ENCODE results near the gene LDLRAP1. TPM values are rescaled to one million over a fixed set of nuclear protein-coding genes. Genes with fewer than 3 reads are reported as not detected.

The LDLRAP1 gene
- total RNA-seq, 1 donor from 2014 or later: 8.0 TPM

DNA sequence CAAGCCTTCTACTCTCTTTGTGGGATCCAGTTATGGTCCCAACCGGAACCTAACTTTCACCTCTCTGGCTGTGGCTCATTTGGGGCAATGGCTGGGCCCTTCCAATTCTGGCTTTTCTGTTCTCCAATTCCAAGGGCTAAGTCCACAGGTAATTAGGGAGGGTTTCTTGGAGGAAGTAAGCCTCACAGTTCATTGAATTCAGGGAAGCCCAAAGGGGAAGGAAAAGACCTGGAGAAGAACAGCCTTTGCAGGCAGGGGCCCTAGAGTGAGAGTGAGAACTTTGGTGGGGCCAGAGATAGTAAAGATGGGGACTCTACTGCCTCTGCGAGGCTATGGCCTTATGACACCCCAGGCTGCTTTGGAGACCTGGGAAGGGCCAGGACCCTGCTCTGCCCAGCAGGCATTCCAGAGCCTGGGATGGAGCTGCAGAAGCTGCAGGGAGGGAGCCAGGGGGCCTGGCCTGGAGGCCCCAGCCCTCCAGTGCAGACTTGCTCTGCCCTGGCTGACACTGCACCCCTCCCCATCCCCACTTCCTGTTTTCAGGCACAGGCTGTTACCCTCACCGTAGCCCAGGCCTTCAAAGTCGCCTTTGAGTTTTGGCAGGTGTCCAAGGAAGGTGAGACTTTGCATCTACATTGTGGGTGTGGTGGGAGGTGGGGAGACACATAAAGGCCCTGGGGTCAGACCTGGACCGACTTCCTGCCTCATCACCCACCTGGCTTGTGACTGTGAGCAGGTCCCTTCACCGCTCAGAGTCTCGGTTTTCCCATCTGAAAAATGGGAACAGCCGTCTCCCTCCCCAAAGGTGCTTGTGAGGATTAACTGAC is 18.9 kb downstream of the LDLRAP1 start:
- Histone ChIP-seq H3K4me1 (ENCODE audit: insufficient read depth, low read length) (peaks cover 27% of the 10 kb centered on the region), H3K4me2 (ENCODE audit: low read length) (no peak overlapping the region), H3K36me3 (ENCODE audit: insufficient read depth, low read length) (no peaks in the 10 kb centered on the region), H4K20me1 (ENCODE audit: insufficient read depth, low read length) (peaks cover 4% of the 10 kb centered on the region), H3K9ac (ENCODE audit: low read length) (no peak overlapping the region), H3K27me3 (ENCODE audit: insufficient read depth, low read length) (no peaks in the 10 kb centered on the region), H3K79me2 (ENCODE audit: insufficient read depth, low read length) (no peaks in the 10 kb centered on the region), H3K4me3 (ENCODE audit: insufficient read depth, low read depth, low read length) (no peak overlapping the region), H3K9me3 (ENCODE audit: insufficient read depth, low read depth, low read length) (no peaks in the 10 kb centered on the region), H3K27ac (ENCODE audit: low read depth, low read length) (no peak overlapping the region), H2AFZ (ENCODE audit: low read depth, low read length) (no peak overlapping the region)
- Mint-ChIP-seq H3K27me3 (ENCODE audit: low read depth, unreplicated experiment) (peaks cover 5% of the 10 kb centered on the region), H3K4me1 (ENCODE audit: low read depth, unreplicated experiment) (peaks cover 23% of the 10 kb centered on the region), H3K27ac (ENCODE audit: unreplicated experiment) (no peak overlapping the region), H3K9me3 (ENCODE audit: unreplicated experiment) (peaks cover 2% of the 10 kb centered on the region), H3K4me3 (ENCODE audit: unreplicated experiment) (no peak overlapping the region), H3K36me3 (ENCODE audit: low read depth, unreplicated experiment) (peaks cover 14% of the 10 kb centered on the region)
- FAIRE-seq (no peak), DNase-seq (ENCODE audit: low read depth) (no peak)
- TF ChIP-seq, protein P1, sequence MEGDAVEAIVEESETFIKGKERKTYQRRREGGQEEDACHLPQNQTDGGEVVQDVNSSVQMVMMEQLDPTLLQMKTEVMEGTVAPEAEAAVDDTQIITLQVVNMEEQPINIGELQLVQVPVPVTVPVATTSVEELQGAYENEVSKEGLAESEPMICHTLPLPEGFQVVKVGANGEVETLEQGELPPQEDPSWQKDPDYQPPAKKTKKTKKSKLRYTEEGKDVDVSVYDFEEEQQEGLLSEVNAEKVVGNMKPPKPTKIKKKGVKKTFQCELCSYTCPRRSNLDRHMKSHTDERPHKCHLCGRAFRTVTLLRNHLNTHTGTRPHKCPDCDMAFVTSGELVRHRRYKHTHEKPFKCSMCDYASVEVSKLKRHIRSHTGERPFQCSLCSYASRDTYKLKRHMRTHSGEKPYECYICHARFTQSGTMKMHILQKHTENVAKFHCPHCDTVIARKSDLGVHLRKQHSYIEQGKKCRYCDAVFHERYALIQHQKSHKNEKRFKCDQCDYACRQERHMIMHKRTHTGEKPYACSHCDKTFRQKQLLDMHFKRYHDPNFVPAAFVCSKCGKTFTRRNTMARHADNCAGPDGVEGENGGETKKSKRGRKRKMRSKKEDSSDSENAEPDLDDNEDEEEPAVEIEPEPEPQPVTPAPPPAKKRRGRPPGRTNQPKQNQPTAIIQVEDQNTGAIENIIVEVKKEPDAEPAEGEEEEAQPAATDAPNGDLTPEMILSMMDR (IDR thresholded peaks at IDR 0.05; ENCODE audit: insufficient read depth, low read depth, low read length): no peak
- TF ChIP-seq EZH2 (IDR thresholded peaks at IDR 0.05; ENCODE audit: insufficient read depth, low read length): no peak

DNA sequence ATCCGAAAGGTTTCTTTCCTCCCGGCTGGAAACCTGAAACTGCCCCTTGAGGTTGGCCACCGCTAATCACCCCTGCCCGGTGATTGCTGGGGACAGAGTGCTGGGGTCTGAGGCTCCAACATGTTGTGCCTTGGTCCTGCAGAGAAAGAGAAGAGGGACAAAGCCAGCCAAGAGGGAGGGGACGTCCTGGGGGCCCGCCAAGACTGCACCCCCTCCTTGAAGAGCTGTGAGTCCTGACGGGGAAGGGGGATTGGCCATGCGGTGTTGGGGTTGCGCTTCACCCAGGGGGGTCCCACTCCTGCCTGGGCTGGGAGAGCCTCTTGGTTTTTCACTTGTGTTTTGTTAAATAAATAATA is 19.5 kb downstream of the LDLRAP1 start:
- no peaks in the 10 kb centered on the region for H3K36me3 ChIP-seq (ENCODE audit: insufficient read depth, low read length)
- no peak overlapping the region for H3K4me2 ChIP-seq (ENCODE audit: low read length)
- Mint-ChIP-seq H3K4me1 (ENCODE audit: low read depth, unreplicated experiment) (peaks cover 28% of the 10 kb centered on the region), H3K9me3 (ENCODE audit: unreplicated experiment) (peaks cover 2% of the 10 kb centered on the region), H3K27ac (ENCODE audit: unreplicated experiment) (no peak overlapping the region), H3K4me3 (ENCODE audit: unreplicated experiment) (no peak overlapping the region), H3K36me3 (ENCODE audit: low read depth, unreplicated experiment) (peaks cover 14% of the 10 kb centered on the region), H3K27me3 (ENCODE audit: low read depth, unreplicated experiment) (peaks cover 5% of the 10 kb centered on the region)
- peaks cover 33% of the 10 kb centered on the region for H3K4me1 ChIP-seq (ENCODE audit: insufficient read depth, low read length)
- DNase-seq (ENCODE audit: low read depth) (no peak), FAIRE-seq (no peak)
- H3K4me3 ChIP-seq (ENCODE audit: insufficient read depth, low read depth, low read length): no peak overlapping the region
- no peaks in the 10 kb centered on the region for H3K9me3 ChIP-seq (ENCODE audit: insufficient read depth, low read depth, low read length)
- H3K9ac ChIP-seq (ENCODE audit: low read length): no peak overlapping the region
- no peaks in the 10 kb centered on the region for H3K79me2 ChIP-seq (ENCODE audit: insufficient read depth, low read length)
- no peaks in the 10 kb centered on the region for H3K27me3 ChIP-seq (ENCODE audit: insufficient read depth, low read length)
- no peak overlapping the region for H3K27ac ChIP-seq (ENCODE audit: low read depth, low read length)
- TF ChIP-seq EZH2 (IDR thresholded peaks at IDR 0.05; ENCODE audit: insufficient read depth, low read length): no peak
- TF ChIP-seq, protein P1 (IDR thresholded peaks at IDR 0.05; ENCODE audit: insufficient read depth, low read depth, low read length): no peak
- H2AFZ ChIP-seq (ENCODE audit: low read depth, low read length): no peak overlapping the region
- H4K20me1 ChIP-seq (ENCODE audit: insufficient read depth, low read length): peaks cover 3% of the 10 kb centered on the region

All from astrocyte (in vitro differentiated cells and primary cell).